Uterus (tissue), 4 donors: ENCODE data around the gene PLB1. TPM values are rescaled to one million over a fixed set of nuclear protein-coding genes. Genes with fewer than 3 reads are reported as not detected.

Experiments
- DNase-seq, 2 donors: peaks; one replicate each; pipeline ENCODE4 v3.0.0-alpha.2; 2019 to 2020
- H3K27ac ChIP-seq, 2 donors: fragments of 200-600 bp; sonication (generic); 1 replicate in 1 of 2; 2 replicates in 1 of 2; pipeline ENCODE4 v1.5.1; 2016 to 2018
- H3K27me3 ChIP-seq, 2 donors: fragments of 200-600 bp; sonication (generic); one replicate each; pipeline ENCODE4 v1.5.1; 2018 to 2019; ENCODE audit warnings: control low read depth in 1 of 2
- H3K36me3 ChIP-seq, 2 donors: fragments of 200-600 bp; sonication (generic); one replicate each; pipeline ENCODE4 v1.5.1; 2019; ENCODE audit warnings: control low read depth in 1 of 2
- H3K4me1 ChIP-seq, 2 donors: fragments of 200-600 bp; sonication (generic); one replicate each; pipeline ENCODE4 v1.5.1; 2018 to 2019; ENCODE audit warnings: control low read depth in 1 of 2
- H3K4me3 ChIP-seq, 2 donors: fragments of 200-600 bp; sonication (generic); 1 replicate in 1 of 2; 2 replicates in 1 of 2; pipeline ENCODE4 v1.5.1; 2018 to 2019; ENCODE audit warnings: mild to moderate bottlenecking in 1 of 2
- H3K9me3 ChIP-seq, 2 donors: fragments of 200-600 bp; sonication (generic); one replicate each; pipeline ENCODE4 v1.5.1; 2019; ENCODE audit warnings: control low read depth in 1 of 2
- CTCF ChIP-seq, 4 experiments: fragments of 200-600 bp in 2 of 4; fragments of 450-650 bp in 2 of 4; sonication (generic) in 2 of 4; IDR thresholded peaks; one replicate each; pipeline ENCODE4 v1.5.1; 2016 to 2019; ENCODE audit warnings: antibody characterized with exemption in 4 of 4, mild to moderate bottlenecking in 2 of 4, moderate library complexity in 1 of 4
- POLR2A ChIP-seq, 2 donors: fragments of 450-650 bp; IDR thresholded peaks; one replicate each; pipeline ENCODE4 v1.6.1; 2016; ENCODE audit warnings: antibody characterized with exemption in 2 of 2, mild to moderate bottlenecking in 1 of 2, moderate library complexity in 1 of 2
- intact Hi-C: fragments of 100-400 bp; cut with DNase I; formaldehyde crosslinking; loops from one replicate; pipeline ENCODE4 v1.15.1; 2023; ENCODE audit warnings: low total_unique reads
- total RNA-seq, 4 donors: library from RNA; depleted of rRNA in 3 of 4; stranded (reverse); fragments of >200 nt in 3 of 4; gene quantifications; one replicate each; pipeline versions ENCODE4 v1.1.0 to v1.2.4, GENCODE V29; 2014 to 2023
- donor health status: DM: yes; HTN: yes; CAD: no.

PLB1 gene
- total RNA-seq, 4 donors from 2014 or later: 2.9 to 12.4 (median 5.2) TPM

DNA sequence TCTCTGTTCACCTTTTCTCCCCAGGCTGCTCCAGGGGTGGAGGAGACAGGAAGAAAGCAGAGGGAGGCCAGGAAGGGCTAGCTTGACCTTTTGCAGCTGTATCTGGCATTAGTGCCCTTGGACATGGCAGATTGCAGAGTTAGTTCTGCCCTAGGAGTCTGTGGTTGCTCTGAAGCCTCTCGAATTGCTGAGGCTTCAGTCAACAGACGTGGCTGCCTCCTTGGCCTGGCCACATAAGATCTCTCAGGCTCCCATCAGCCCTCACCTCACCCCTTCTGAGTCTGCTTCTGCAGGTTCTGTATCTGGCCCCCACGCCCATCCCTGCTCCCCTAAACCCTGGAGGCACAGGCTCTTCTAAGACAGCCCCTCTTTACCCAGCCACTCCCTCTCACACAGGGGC lies 18.2 kb upstream of the PLB1 start:
- H3K9me3 ChIP-seq: no peaks in the 10 kb centered on the region
- intact Hi-C loops: no loop called here
- H3K27ac ChIP-seq: no peak overlapping the region
- no peaks in the 10 kb centered on the region for H3K36me3 ChIP-seq
- no peak overlapping the region for H3K4me3 ChIP-seq
- no peak for TF ChIP-seq CTCF (IDR thresholded peaks at IDR 0.05)
- TF ChIP-seq POLR2A (IDR thresholded peaks at IDR 0.05): no peak
- no peaks in the 10 kb centered on the region for H3K27me3 ChIP-seq
- no peak for DNase-seq
- H3K4me1 ChIP-seq: no peaks in the 10 kb centered on the region

DNA sequence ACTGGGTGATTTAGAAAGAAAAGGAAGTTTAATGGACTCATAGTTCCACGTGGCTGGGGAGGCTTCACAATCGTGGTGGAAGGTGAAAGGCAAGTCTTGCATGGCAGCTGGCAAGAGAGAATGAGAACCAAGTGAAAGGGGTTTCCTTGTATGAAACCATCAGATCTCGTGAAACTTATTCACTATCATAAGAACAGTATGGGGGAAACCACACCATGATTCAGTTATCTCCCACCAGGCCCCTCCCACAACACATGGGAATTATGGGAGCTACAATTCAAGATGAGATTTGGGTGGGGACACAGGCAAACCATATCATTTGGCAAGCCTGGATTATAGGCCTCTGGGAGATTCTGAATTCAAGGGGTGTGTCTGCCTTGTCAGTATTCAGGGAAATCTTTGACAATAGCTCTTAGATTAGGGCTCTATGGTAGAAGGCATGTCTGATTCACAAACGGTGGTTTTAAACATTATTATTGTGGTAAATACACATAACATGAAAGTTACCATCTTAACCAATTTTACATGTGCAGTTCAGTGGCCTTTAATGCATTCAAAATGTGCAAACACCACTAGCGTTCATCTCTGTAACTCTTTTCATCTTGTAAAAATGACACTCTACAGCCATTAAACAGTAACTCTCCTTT lies 15.3 kb upstream of the PLB1 start:
- H3K9me3 ChIP-seq: no peaks in the 10 kb centered on the region
- intact Hi-C loops: no loop called here
- TF ChIP-seq CTCF (IDR thresholded peaks at IDR 0.05) (no peak), POLR2A (IDR thresholded peaks at IDR 0.05) (no peak)
- H3K36me3 ChIP-seq: no peaks in the 10 kb centered on the region
- DNase-seq: no peak
- H3K4me1 ChIP-seq: no peaks in the 10 kb centered on the region
- no peak overlapping the region for H3K27ac ChIP-seq
- no peaks in the 10 kb centered on the region for H3K27me3 ChIP-seq
- H3K4me3 ChIP-seq: no peak overlapping the region

- no peaks in the 10 kb centered on the region for H3K36me3 ChIP-seq
- H3K9me3 ChIP-seq: no peaks in the 10 kb centered on the region
- H3K4me1 ChIP-seq: no peaks in the 10 kb centered on the region
- H3K4me3 ChIP-seq: no peak overlapping the region
- DNase-seq: no peak
- H3K27me3 ChIP-seq: no peaks in the 10 kb centered on the region
- intact Hi-C loops: no loop called here
- H3K27ac ChIP-seq: no peak overlapping the region
- TF ChIP-seq CTCF (IDR thresholded peaks at IDR 0.05) (no peak), POLR2A (IDR thresholded peaks at IDR 0.05) (no peak)
Observed at GRCh38 chr2:28481905-28482304, 14.0 kb upstream of the PLB1 start.

GRCh38 chr2:28484835-28485234 lies 11.0 kb upstream of the PLB1 start:
- no peak for DNase-seq

GRCh38 chr2:28486526-28486925 lies 9.3 kb upstream of the PLB1 start:
- no peak for DNase-seq
- Histone ChIP-seq H3K4me1 (no peaks in the 10 kb centered on the region), H3K4me3 (no peak overlapping the region), H3K27ac (no peak overlapping the region), H3K9me3 (no peaks in the 10 kb centered on the region), H3K36me3 (no peaks in the 10 kb centered on the region), H3K27me3 (no peaks in the 10 kb centered on the region)
- no peak for TF ChIP-seq CTCF (IDR thresholded peaks at IDR 0.05)
- TF ChIP-seq POLR2A (IDR thresholded peaks at IDR 0.05): no peak
- intact Hi-C loops: no loop called here

More at GRCh38 chr2:28484835-28485234, 11.0 kb upstream of the PLB1 start:
- Histone ChIP-seq H3K36me3 (no peaks in the 10 kb centered on the region), H3K4me3 (no peak overlapping the region), H3K27me3 (no peaks in the 10 kb centered on the region), H3K27ac (no peak overlapping the region), H3K4me1 (no peaks in the 10 kb centered on the region), H3K9me3 (no peaks in the 10 kb centered on the region)
- TF ChIP-seq CTCF (IDR thresholded peaks at IDR 0.05) (no peak), POLR2A (IDR thresholded peaks at IDR 0.05) (no peak)
- intact Hi-C loops: no loop called here
